ENCODE results near the gene AMDHD1.

Gene AMDHD1

GRCh38 chr12:96015672-96016071 is 72.5 kb downstream of the AMDHD1 start:
- no peak overlapping the region for H3K9ac ChIP-seq (ENCODE audit: low read length in 2 of 2)
- H3K4me3 ChIP-seq (ENCODE audit: low read length in 2 of 2), result no peak overlapping the region
- H3K9me3 ChIP-seq (ENCODE audit: control insufficient read depth in 2 of 2, low read length in 2 of 2), result no peaks in the 10 kb centered on the region
- H3K27ac ChIP-seq (ENCODE audit: low read length), result no peak overlapping the region
- H3K27me3 ChIP-seq (ENCODE audit: control insufficient read depth in 1 of 2, insufficient read depth in 2 of 2, low read length in 2 of 2), result no peaks in the 10 kb centered on the region
- peaks cover 4% of the 10 kb centered on the region for H3K4me1 ChIP-seq (ENCODE audit: control insufficient read depth, insufficient read depth, low read length)
- peaks cover 25 to 43% of the 10 kb centered on the region in 2 donors for H3K36me3 ChIP-seq (ENCODE audit: control insufficient read depth in 2 of 2, insufficient read depth in 2 of 2, low read length in 2 of 2)
